Esophagus squamous epithelium (tissue), 4 donors: ENCODE data around the gene MRPS15.

Experiments
- POLR2A ChIP-seq, 4 donors: fragments of 450-650 bp; IDR thresholded peaks; one replicate each; pipeline ENCODE4 v1.6.1; 2017; ENCODE audit warnings: antibody characterized with exemption in 4 of 4, mild to moderate bottlenecking in 4 of 4, moderate library complexity in 3 of 4
- TF ChIP-seq, protein P1 (sequence below), 6 experiments: fragments of 450-650 bp in 4 of 6; fragments of 200-600 bp in 2 of 6; sonication (generic) in 2 of 6; IDR thresholded peaks; one replicate each; pipeline ENCODE4 v1.5.1; 2016 to 2019; ENCODE audit warnings: antibody characterized with exemption in 6 of 6, mild to moderate bottlenecking in 4 of 6, moderate library complexity in 4 of 6

- no peak for TF ChIP-seq POLR2A (IDR thresholded peaks at IDR 0.05)
- TF ChIP-seq, protein P1, sequence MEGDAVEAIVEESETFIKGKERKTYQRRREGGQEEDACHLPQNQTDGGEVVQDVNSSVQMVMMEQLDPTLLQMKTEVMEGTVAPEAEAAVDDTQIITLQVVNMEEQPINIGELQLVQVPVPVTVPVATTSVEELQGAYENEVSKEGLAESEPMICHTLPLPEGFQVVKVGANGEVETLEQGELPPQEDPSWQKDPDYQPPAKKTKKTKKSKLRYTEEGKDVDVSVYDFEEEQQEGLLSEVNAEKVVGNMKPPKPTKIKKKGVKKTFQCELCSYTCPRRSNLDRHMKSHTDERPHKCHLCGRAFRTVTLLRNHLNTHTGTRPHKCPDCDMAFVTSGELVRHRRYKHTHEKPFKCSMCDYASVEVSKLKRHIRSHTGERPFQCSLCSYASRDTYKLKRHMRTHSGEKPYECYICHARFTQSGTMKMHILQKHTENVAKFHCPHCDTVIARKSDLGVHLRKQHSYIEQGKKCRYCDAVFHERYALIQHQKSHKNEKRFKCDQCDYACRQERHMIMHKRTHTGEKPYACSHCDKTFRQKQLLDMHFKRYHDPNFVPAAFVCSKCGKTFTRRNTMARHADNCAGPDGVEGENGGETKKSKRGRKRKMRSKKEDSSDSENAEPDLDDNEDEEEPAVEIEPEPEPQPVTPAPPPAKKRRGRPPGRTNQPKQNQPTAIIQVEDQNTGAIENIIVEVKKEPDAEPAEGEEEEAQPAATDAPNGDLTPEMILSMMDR (IDR thresholded peaks at IDR 0.05), result no peak
These were observed 29.3 kb upstream of the MRPS15 start for GRCh38 chr1:36493524-36493923.
